ENCODE measurements around the gene CUX1. TPM values are rescaled to one million over a fixed set of nuclear protein-coding genes. Genes with fewer than 3 reads are reported as not detected.

Gene CUX1
- total and polyA plus RNA-seq, 4 donors, result 40.5 to 138 (median 69.1) TPM

DNA sequence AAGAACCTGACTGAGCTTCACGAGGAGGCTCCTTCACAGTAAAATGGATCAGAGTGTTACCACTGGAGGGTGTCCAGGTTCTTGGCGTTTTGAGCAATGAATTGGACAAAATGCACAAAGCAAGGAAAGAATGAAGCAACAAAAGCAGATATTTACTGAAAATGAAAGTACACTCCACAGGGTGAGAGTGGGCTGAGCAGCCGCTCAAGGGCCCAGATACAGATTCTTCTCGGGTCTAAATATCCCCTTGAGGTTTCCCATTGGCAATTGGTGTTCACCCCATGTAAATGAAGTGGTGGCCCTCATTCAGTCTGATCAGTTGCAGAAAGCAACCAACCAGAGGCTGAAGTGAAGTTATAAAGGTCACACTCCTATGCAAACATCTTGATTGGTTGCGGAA lies 254.6 kb downstream of the CUX1 start:
- no peak for DNase-seq
- Histone ChIP-seq H3K4me1 (ENCODE audit: control insufficient read depth in 5 of 5, insufficient read depth in 5 of 5, low read length in 5 of 5) (peaks cover 0 to under 1% (median 0%) of the 10 kb centered on the region in 5 donors), H3K4me3 (no peak overlapping the region), H3K9ac (ENCODE audit: insufficient read depth in 1 of 2, low read length in 2 of 2) (no peak overlapping the region), H3K9me3 (ENCODE audit: control insufficient read depth in 4 of 4, insufficient read depth in 3 of 4, low read length in 3 of 4) (no peaks in the 10 kb centered on the region), H3K36me3 (ENCODE audit: control insufficient read depth in 4 of 4, insufficient read depth in 4 of 4, low read length in 4 of 4) (peaks cover 0 to 12% (median 7%) of the 10 kb centered on the region in 4 donors), H3K27ac (ENCODE audit: low read depth in 1 of 2, low read length in 1 of 2) (no peak overlapping the region), H3K27me3 (ENCODE audit: control insufficient read depth in 3 of 3, insufficient read depth in 3 of 3, low read length in 2 of 3) (no peaks in the 10 kb centered on the region)
- TF ChIP-seq, protein P1, sequence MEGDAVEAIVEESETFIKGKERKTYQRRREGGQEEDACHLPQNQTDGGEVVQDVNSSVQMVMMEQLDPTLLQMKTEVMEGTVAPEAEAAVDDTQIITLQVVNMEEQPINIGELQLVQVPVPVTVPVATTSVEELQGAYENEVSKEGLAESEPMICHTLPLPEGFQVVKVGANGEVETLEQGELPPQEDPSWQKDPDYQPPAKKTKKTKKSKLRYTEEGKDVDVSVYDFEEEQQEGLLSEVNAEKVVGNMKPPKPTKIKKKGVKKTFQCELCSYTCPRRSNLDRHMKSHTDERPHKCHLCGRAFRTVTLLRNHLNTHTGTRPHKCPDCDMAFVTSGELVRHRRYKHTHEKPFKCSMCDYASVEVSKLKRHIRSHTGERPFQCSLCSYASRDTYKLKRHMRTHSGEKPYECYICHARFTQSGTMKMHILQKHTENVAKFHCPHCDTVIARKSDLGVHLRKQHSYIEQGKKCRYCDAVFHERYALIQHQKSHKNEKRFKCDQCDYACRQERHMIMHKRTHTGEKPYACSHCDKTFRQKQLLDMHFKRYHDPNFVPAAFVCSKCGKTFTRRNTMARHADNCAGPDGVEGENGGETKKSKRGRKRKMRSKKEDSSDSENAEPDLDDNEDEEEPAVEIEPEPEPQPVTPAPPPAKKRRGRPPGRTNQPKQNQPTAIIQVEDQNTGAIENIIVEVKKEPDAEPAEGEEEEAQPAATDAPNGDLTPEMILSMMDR (IDR thresholded peaks at IDR 0.05; ENCODE audit: control extremely low read depth, extremely low read depth), result no peak
- no peak for ATAC-seq (ENCODE audit: insufficient read depth, low FRiP score)
- WGBS, 2 donors, result 92 to 98% methylated on average over 5 of the region's 5 CpGs

DNA sequence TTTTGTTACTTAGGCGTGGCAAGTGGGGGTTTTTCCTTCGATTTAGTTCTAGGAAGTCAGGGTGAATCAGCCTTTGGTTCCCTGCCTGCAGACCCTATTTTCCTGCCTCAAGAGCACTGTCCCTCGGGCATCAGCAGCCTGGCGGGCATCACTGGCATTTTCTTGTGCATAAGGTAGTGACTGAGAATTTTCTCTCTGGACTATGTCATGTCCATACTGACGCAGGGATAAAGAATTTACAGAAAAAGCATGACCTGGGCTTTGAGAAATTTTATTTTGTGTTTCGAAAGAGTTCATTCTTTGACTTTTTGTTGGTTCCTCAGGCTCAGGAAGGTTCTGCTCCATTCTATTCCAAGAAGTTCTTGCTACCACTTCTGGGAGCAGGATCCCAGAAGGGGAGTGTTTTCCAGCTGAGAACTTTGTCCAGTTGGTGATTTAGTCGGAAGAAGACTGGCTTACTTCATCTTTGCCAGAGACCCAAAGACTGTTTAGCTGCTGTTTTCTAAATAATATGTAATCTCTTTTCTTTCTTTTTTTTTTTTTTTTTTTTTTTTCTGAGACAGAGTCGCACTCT lies 255.3 kb downstream of the CUX1 start:
- DNase-seq, result no peak
- ATAC-seq (ENCODE audit: insufficient read depth, low FRiP score), result no peak
- Histone ChIP-seq H3K9me3 (ENCODE audit: control insufficient read depth in 4 of 4, insufficient read depth in 3 of 4, low read length in 3 of 4) (no peaks in the 10 kb centered on the region), H3K4me3 (no peak overlapping the region), H3K4me1 (ENCODE audit: control insufficient read depth in 5 of 5, insufficient read depth in 5 of 5, low read length in 5 of 5) (peaks cover 0 to 2% (median 0%) of the 10 kb centered on the region in 5 donors), H3K27ac (ENCODE audit: low read depth in 1 of 2, low read length in 1 of 2) (no peak overlapping the region), H3K36me3 (ENCODE audit: control insufficient read depth in 4 of 4, insufficient read depth in 4 of 4, low read length in 4 of 4) (peaks cover 0 to 12% (median 7%) of the 10 kb centered on the region in 4 donors), H3K27me3 (ENCODE audit: control insufficient read depth in 3 of 3, insufficient read depth in 3 of 3, low read length in 2 of 3) (no peaks in the 10 kb centered on the region), H3K9ac (ENCODE audit: insufficient read depth in 1 of 2, low read length in 2 of 2) (no peak overlapping the region)
- WGBS, 2 donors, result 88 to 95% methylated on average over 8 of the region's 8 CpGs
- TF ChIP-seq, protein P1 (IDR thresholded peaks at IDR 0.05; ENCODE audit: control extremely low read depth, extremely low read depth), result no peak

DNA sequence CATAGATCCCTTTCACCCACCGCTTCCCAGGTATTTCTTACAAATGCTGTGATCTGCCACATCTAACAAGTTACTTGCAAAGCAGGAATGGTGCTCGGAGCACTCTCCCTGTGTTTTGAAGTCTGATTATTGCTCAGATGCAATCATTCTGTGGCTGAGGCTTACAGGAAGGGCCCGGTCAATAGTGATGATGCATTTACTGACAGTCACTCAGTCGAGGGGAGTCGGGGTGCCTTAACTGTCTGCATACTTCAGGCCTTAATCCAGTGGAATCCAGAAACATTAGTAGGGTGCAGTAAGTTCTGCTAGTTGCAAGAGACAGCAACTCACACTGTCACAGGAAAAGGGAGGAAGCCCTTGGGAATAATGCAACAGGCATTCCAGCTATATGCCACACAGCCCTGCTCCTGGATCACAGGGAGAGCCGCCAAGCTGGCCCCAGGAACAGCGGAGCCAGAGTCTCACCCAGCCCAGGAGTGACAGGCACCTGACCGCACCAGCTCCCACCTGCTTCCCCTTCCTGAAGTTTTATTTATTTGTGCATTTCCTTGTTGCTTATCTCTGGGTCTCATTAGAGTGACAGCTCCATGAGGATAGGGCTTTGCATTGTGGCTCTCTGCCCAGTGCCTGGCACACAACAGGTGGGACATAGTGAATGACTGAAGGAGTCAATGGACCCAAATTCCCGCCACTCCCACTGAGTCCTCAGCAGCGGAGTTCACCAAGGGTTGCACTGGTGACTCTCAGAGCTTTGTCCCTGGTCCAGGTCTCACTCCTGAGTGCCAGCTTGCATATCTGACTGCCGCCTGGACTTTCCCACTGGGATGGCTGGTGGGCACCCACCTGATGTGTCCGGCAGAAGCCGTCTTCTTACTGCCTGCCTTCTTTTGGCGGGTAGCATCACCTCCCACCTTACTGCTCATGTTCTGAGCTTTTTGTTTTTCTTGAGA lies 256.8 kb downstream of the CUX1 start:
- Histone ChIP-seq H3K9me3 (ENCODE audit: control insufficient read depth in 4 of 4, insufficient read depth in 3 of 4, low read length in 3 of 4) (no peaks in the 10 kb centered on the region), H3K4me3 (no peak overlapping the region), H3K27ac (ENCODE audit: low read depth in 1 of 2, low read length in 1 of 2) (no peak overlapping the region), H3K27me3 (ENCODE audit: control insufficient read depth in 3 of 3, insufficient read depth in 3 of 3, low read length in 2 of 3) (no peaks in the 10 kb centered on the region), H3K9ac (ENCODE audit: insufficient read depth in 1 of 2, low read length in 2 of 2) (no peak overlapping the region), H3K4me1 (ENCODE audit: control insufficient read depth in 5 of 5, insufficient read depth in 5 of 5, low read length in 5 of 5) (peaks cover 0 to 2% (median 0%) of the 10 kb centered on the region in 5 donors), H3K36me3 (ENCODE audit: control insufficient read depth in 4 of 4, insufficient read depth in 4 of 4, low read length in 4 of 4) (peaks cover 0 to 10% (median 6%) of the 10 kb centered on the region in 4 donors)
- WGBS, 2 donors, result 94 to 95% methylated on average over 14 of the region's 14 CpGs
- TF ChIP-seq, protein P1 (IDR thresholded peaks at IDR 0.05; ENCODE audit: control extremely low read depth, extremely low read depth), result no peak
- DNase-seq (no peak), ATAC-seq (ENCODE audit: insufficient read depth, low FRiP score) (no peak)
